Mucosa of descending colon (tissue), 3 donors: Measurements from ENCODE around the gene CD300H. TPM values are rescaled to one million over a fixed set of nuclear protein-coding genes. Genes with fewer than 3 reads are reported as not detected.

Experiments used
- ATAC-seq: fragments of 200-7000 bp; cut with Tn5 transposase; one replicate; pipeline ENCODE4 v1.9.1; 2020; ENCODE audit warnings: mild to moderate bottlenecking, moderate library complexity
- DNase-seq, 3 donors: peaks; one replicate each; pipeline ENCODE4 v3.0.0-alpha.2; 2020
- H3K36me3 ChIP-seq: fragments of 200-600 bp; one replicate; pipeline ENCODE4 v1.8.0; 2021; ENCODE audit warnings: low read depth, mild to moderate bottlenecking
- H3K4me1 ChIP-seq: fragments of 200-600 bp; one replicate; pipeline ENCODE4 v1.8.0; 2021; ENCODE audit warnings: low read depth, mild to moderate bottlenecking
- H3K4me3 ChIP-seq: fragments of 200-600 bp; one replicate; pipeline ENCODE4 v1.8.0; 2021; ENCODE audit warnings: mild to moderate bottlenecking
- H3K9me3 ChIP-seq: fragments of 200-600 bp; one replicate; pipeline ENCODE4 v1.8.0; 2021; ENCODE audit warnings: mild to moderate bottlenecking
- CTCF ChIP-seq: fragments of 200-600 bp; IDR thresholded peaks from one replicate; pipeline ENCODE4 v1.8.0; 2022; ENCODE audit warnings: antibody characterized with exemption, mild to moderate bottlenecking
- intact Hi-C, 2 donors: fragments of 100-400 bp; cut with DNase I in 1 of 2; cut with micrococcal nuclease in 1 of 2; formaldehyde crosslinking; loops; one replicate each; pipeline versions ENCODE4 v1.11.0 to v1.11.1; 2022; cut with DNase I, micrococcal nuclease
- total RNA-seq, 3 donors: library from RNA; stranded (reverse); fragmentation: NEBNext Ultra II Directional in 2 of 3; extraction: Animal tissue kit (Norgen Biotek cat#: 25700) in 2 of 3; gene quantifications; one replicate each; pipeline versions ENCODE4 v1.2.1 to v1.2.4, GENCODE V29; 2021 to 2023
- donor health status: DM: no; HTN: no; CAD: no; lungs with moderate emphysema.
- donor health status: DM: no; HTN: no; CAD: no.
- donor health status: DM: no; HTN: yes; CAD: no.

The CD300H gene
- total RNA-seq, 3 donors from 2014 or later = not detected

- no peak for TF ChIP-seq CTCF
- Histone ChIP-seq H3K4me1 (no peaks in the 10 kb centered on the region), H3K4me3 (no peak within 1 kb of the TSS), H3K9me3 (no peaks in the 10 kb centered on the region), H3K36me3 (no peaks in the 10 kb centered on the region)
- peak; percentile 31 for ATAC-seq
- DNase-seq = no peak
- intact Hi-C loops = no loop called here
Observed at GRCh38 chr17:74531231-74531761, 36.0 kb downstream of the CD300H start, which contains the start of gene CD300LB. Gene CD300LB, minus strand, starts transcription at chr17:74531475. Its CDS starts 125 bp downstream, at chr17:74531350.

GRCh38 chr17:74530831-74531150, 36.5 kb downstream of the CD300H start:
- intact Hi-C loops = no loop called here
- H3K4me1 ChIP-seq = no peaks in the 10 kb centered on the region
- H3K4me3 ChIP-seq = no peak overlapping the region
- no peaks in the 10 kb centered on the region for H3K36me3 ChIP-seq
- DNase-seq = no peak
- no peak for TF ChIP-seq CTCF
- ATAC-seq = no peak
- no peaks in the 10 kb centered on the region for H3K9me3 ChIP-seq

GRCh38 chr17:74529243-74529642, 38.1 kb downstream of the CD300H start:
- Histone ChIP-seq H3K4me3 (no peak overlapping the region), H3K36me3 (no peaks in the 10 kb centered on the region), H3K4me1 (no peaks in the 10 kb centered on the region), H3K9me3 (no peaks in the 10 kb centered on the region)
- intact Hi-C loops = no loop called here
- no peak for TF ChIP-seq CTCF
- DNase-seq (no peak), ATAC-seq (no peak)

- no peaks in the 10 kb centered on the region for H3K9me3 ChIP-seq
Observed at GRCh38 chr17:74528491-74529199, 38.7 kb downstream of the CD300H start.

GRCh38 chr17:74527756-74528155, 39.6 kb downstream of the CD300H start:
- TF ChIP-seq CTCF = no peak
- Histone ChIP-seq H3K9me3 (no peaks in the 10 kb centered on the region), H3K4me3 (no peak overlapping the region), H3K36me3 (no peaks in the 10 kb centered on the region), H3K4me1 (no peaks in the 10 kb centered on the region)
- DNase-seq (no peak), ATAC-seq (no peak)
- intact Hi-C loops = no loop called here

More at GRCh38 chr17:74528491-74529199, 38.7 kb downstream of the CD300H start:
- no peaks in the 10 kb centered on the region for H3K4me1 ChIP-seq
- DNase-seq (peak in 1 of 3 donors; percentile 34), ATAC-seq (peak; percentile 48)
- H3K4me3 ChIP-seq = no peak overlapping the region
- no peaks in the 10 kb centered on the region for H3K36me3 ChIP-seq
- TF ChIP-seq CTCF = no peak
- intact Hi-C loops = no loop called here
